Heart left ventricle (tissue), 13 donors: ENCODE results near the gene TOPAZ1.

Source experiments
- CTCF ChIP-seq, 12 donors: fragments of 200-600 bp; sonication (generic) in 4 of 12; IDR thresholded peaks; one replicate each; pipeline versions ENCODE4 v1.5.0 to v1.8.0; 2018 to 2022; ENCODE audit warnings: antibody characterized with exemption in 12 of 12, mild to moderate bottlenecking in 5 of 12
- POLR2A ChIP-seq, 2 donors: fragments of 450-650 bp; IDR thresholded peaks; one replicate each; pipeline ENCODE4 v1.6.1; 2017; ENCODE audit warnings: antibody characterized with exemption in 2 of 2, mild to moderate bottlenecking in 2 of 2, moderate library complexity in 2 of 2
- donor health status: ischemic (EF 13 %, LVEDD 7.1; RV severe dilation, severe dysfunction).
- donor health status: DM: no; HTN: yes; CAD: no.
- donor health status: DM: no; HTN: no; CAD: no.
- donor health status: ischemic (EF 25% LVEDD 6.9; RV normal size, moderate dysfunction).
- donor health status: ischemic (EF 25% LVEDD 5.7; RV mildly dilated, moderate dysfunction).
- donor health status: ischemic (EF 35%, LVEDD 5.7; RV mildly dilated, moderate dysfunction).
- donor health status: nonischemic (EF 11% LVEDD 7.7; RV severe dilation, severe dysfunction).
- donor health status: DM: yes; HTN: yes; CAD: no.
- donor health status: PGD.
- donor health status: ischemic (EF 29% LVEDD 5.4; RV normal size, mild dysfunction).
- donor health status: nonischemic (EF 23%, LVEDD 6.1; RV moderate dilation, normal function).

- TF ChIP-seq POLR2A (IDR thresholded peaks at IDR 0.05) (no peak), CTCF (IDR thresholded peaks at IDR 0.05) (no peak)
Observed at GRCh38 chr3:44363591-44363990, 121.9 kb downstream of the TOPAZ1 start.
